Measurements from ENCODE around the gene LOXL4.

DNA sequence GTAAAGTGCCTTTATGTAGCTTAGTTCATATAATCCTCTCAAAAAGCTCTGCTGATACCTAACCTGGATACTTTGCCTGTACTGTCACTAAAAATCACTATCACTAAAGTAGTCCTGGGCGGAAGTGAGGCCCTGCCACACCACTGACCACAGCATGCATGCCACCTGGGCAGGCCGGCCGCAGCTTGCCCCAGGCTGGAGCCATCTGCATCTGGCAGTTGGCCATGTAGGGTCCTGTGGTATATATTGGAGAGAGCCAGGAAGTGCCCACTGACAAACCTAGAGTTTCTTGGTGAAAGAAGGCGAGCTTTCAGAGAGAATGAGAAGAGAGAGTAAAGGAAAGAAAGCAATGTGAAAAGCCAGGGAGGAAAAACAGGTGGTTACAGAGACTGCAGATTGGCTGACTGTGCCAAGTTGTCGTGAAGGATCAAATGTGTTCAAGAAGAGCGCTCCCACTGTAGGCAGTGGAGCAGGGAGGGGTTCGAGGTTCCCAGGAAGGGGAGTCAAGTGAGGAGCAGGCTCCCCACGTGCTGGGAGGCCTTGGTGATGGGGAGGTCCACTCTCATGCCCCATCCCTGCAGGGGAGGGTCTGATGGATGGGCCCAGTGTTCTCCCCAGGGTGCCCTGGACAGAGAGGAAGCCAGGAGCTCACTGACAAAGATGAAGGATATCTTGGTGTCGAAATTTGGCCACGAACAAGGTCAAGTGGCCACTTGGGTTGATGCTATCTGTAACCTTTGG lies 13.6 kb downstream of the LOXL4 start:
- TF ChIP-seq CTCF (IDR thresholded peaks at IDR 0.05; ENCODE audit: low read depth, low read length) (no peak), EZH2phosphoT487 (IDR thresholded peaks at IDR 0.05; ENCODE audit: low read depth) (no peak)

Measured in OCI-LY3 (cell line).